Muscle layer of duodenum (tissue), 2 donors: Measurements from ENCODE around the gene DCTD.

Experiments
- H3K27ac ChIP-seq: one replicate; pipeline ENCODE4 v1.7.0; 2013; ENCODE audit warnings: mild to moderate bottlenecking, low read length
- H3K27me3 ChIP-seq: one replicate; pipeline ENCODE4 v1.7.0; 2013; ENCODE audit warnings: low read depth, mild to moderate bottlenecking, control low read depth, low read length
- H3K36me3 ChIP-seq, 2 donors: one replicate each; pipeline ENCODE4 v1.7.0; 2013; ENCODE audit warnings: low read length in 2 of 2, control low read depth in 1 of 2, mild to moderate bottlenecking in 1 of 2; ENCODE audit not compliant: insufficient read depth in 2 of 2, control insufficient read depth in 1 of 2
- H3K4me1 ChIP-seq, 2 donors: one replicate each; pipeline ENCODE4 v1.7.0; 2013; ENCODE audit warnings: low read length in 2 of 2, mild to moderate bottlenecking in 2 of 2, control low read depth in 1 of 2, moderate library complexity in 1 of 2; ENCODE audit not compliant: insufficient read depth in 2 of 2, control insufficient read depth in 1 of 2
- H3K4me3 ChIP-seq, 2 donors: one replicate each; pipeline ENCODE4 v1.7.0; 2013; ENCODE audit warnings: low read length in 2 of 2, low read depth in 1 of 2, mild to moderate bottlenecking in 1 of 2
- H3K9me3 ChIP-seq, 2 donors: one replicate each; pipeline ENCODE4 v1.7.0; 2013; ENCODE audit warnings: low read length in 2 of 2, control low read depth in 1 of 2, mild to moderate bottlenecking in 1 of 2; ENCODE audit not compliant: control insufficient read depth in 1 of 2
- donor health status: healthy.

DCTD gene

GRCh38 chr4:182930889-182931288, 13.7 kb upstream of the DCTD start:
- H3K9me3 ChIP-seq: no peaks in the 10 kb centered on the region
- no peaks in the 10 kb centered on the region for H3K4me1 ChIP-seq
- no peaks in the 10 kb centered on the region for H3K27me3 ChIP-seq
- no peak overlapping the region for H3K4me3 ChIP-seq
- no peak overlapping the region for H3K27ac ChIP-seq
- no peaks in the 10 kb centered on the region for H3K36me3 ChIP-seq

- H3K4me1 ChIP-seq: no peaks in the 10 kb centered on the region
- no peaks in the 10 kb centered on the region for H3K9me3 ChIP-seq
- H3K4me3 ChIP-seq: no peak overlapping the region
- no peak overlapping the region for H3K27ac ChIP-seq
- no peaks in the 10 kb centered on the region for H3K36me3 ChIP-seq
- H3K27me3 ChIP-seq: no peaks in the 10 kb centered on the region
Measured at GRCh38 chr4:182929296-182929695, 12.1 kb upstream of the DCTD start.

DNA sequence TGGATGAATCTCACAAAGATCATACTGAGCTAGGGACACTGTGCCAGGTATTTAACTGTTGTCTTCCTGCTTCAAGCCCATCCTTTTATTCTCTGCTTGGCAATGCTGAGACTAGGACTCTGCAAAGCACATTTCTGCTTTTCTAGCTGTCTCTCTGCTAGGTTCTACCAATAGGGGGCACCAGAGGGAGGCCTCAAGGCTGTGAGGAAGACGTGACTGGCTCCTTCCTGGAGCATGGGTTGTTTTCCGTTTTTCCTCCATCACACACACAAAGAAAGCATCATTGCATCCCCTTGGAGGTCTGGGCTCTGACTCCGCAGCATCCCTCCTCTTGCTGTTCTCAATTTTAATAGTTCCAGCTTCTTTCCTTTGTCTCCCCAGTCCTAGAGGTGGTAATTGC, 10.9 kb upstream of the DCTD start:
- H3K4me1 ChIP-seq: peaks cover 0 to 5% of the 10 kb centered on the region in 2 donors
- no peak overlapping the region for H3K4me3 ChIP-seq
- no peaks in the 10 kb centered on the region for H3K9me3 ChIP-seq
- H3K27me3 ChIP-seq: no peaks in the 10 kb centered on the region
- no peaks in the 10 kb centered on the region for H3K36me3 ChIP-seq
- H3K27ac ChIP-seq: no peak overlapping the region

DNA sequence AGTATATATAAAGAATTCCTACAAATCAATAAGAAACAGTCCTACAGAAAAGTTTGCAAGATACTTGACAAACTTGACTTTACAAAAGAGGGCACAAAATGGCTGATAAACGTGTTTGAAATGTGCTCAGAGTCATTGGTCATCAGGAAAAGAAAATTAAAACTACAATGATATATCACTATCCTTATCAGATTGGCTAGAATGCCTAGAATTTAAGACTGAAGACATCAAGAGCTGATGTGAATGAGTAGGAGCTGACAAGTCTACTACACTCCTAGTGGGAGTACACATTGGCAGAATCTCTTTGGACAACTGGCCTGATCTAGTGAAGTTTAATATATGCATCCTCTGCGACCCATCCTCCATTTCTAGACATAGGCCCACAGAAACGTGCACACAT, 10.3 kb upstream of the DCTD start:
- Histone ChIP-seq H3K9me3 (no peaks in the 10 kb centered on the region), H3K4me3 (no peak overlapping the region), H3K4me1 (peaks cover 5 to 7% of the 10 kb centered on the region in 2 donors), H3K36me3 (no peaks in the 10 kb centered on the region), H3K27ac (no peak overlapping the region), H3K27me3 (no peaks in the 10 kb centered on the region)

DNA sequence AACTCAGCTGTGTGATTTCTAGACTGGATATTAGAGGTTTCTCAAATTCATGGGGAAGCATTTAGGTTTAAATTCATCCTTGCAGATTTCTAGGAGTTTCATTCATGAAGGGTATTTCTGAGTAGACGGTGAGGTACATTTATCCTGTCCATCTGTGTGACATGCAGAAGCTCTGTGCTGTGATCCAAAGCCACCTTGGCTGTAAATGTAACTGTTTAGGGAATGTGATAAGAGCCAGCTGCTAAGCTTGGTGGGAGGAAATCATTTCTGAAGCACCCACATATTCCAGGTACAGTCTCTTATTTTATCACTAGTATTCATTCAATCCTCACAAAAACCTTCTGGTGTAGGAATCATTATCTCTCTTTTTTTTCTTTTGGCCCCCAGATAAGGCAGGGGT, 8.7 kb upstream of the DCTD start:
- no peaks in the 10 kb centered on the region for H3K27me3 ChIP-seq
- H3K4me3 ChIP-seq: no peak overlapping the region
- H3K9me3 ChIP-seq: no peaks in the 10 kb centered on the region
- H3K4me1 ChIP-seq: peaks cover 6 to 7% of the 10 kb centered on the region in 2 donors
- no peak overlapping the region for H3K27ac ChIP-seq
- H3K36me3 ChIP-seq: no peaks in the 10 kb centered on the region

DNA sequence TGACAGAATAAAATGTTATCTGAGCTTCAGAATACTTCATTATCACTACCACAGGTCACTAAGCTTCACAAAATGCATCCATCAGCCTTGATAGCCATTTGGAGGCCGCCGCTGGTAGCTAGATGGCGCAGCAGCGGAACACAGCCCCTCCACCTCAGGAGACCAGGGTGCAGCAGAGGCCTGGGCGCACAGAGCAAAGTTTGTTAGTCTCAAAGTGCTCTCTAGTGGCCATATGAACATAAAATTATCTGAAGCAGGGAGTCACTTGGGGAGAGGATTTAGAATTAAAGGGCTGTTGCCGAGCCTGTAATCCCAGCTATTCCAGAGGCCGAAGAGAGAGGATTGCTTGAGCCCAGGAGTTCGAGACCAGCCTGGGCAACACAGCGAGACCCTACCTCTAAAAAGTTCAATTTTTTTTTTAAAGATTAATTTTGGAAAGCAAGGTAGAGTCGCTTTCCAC, 8.1 kb upstream of the DCTD start:
- Histone ChIP-seq H3K4me1 (peaks cover 6 to 7% of the 10 kb centered on the region in 2 donors), H3K4me3 (no peak overlapping the region), H3K36me3 (no peaks in the 10 kb centered on the region), H3K9me3 (no peaks in the 10 kb centered on the region), H3K27me3 (no peaks in the 10 kb centered on the region), H3K27ac (no peak overlapping the region)

- Histone ChIP-seq H3K27me3 (no peaks in the 10 kb centered on the region), H3K4me3 (no peak overlapping the region), H3K27ac (no peak overlapping the region), H3K36me3 (no peaks in the 10 kb centered on the region), H3K4me1 (peaks cover 6 to 7% of the 10 kb centered on the region in 2 donors), H3K9me3 (no peaks in the 10 kb centered on the region)
Measured at GRCh38 chr4:182924497-182924896, 7.3 kb upstream of the DCTD start.

GRCh38 chr4:182923796-182924340, 6.7 kb upstream of the DCTD start:
- Histone ChIP-seq H3K27me3 (no peaks in the 10 kb centered on the region), H3K36me3 (no peaks in the 10 kb centered on the region), H3K4me1 (peaks cover 6 to 7% of the 10 kb centered on the region in 2 donors), H3K9me3 (no peaks in the 10 kb centered on the region), H3K27ac (no peak overlapping the region), H3K4me3 (no peak overlapping the region)

DNA sequence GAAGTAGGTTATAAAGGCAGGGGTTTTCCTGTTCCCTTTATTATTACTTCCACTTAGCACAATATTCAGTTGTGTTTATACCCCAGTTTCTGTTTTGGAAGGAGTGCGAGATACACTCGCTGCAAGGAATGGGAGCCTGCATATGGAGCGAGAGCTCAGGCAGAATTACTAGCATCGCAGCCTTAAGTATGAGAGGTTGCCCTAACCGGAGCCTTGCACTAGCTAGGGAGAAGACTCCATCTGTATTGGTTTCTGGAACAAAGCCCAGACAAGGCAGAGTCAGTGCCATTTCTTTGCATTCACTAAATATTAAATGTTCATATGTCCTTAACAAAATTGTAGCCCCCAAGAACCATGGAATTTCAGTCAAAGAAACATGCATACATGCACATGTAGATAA, 6.2 kb upstream of the DCTD start:
- Histone ChIP-seq H3K27me3 (no peaks in the 10 kb centered on the region), H3K4me3 (peak overlapping the region; percentile 30 to 41), H3K4me1 (peaks cover 6 to 7% of the 10 kb centered on the region in 2 donors), H3K27ac (no peak overlapping the region), H3K9me3 (no peaks in the 10 kb centered on the region), H3K36me3 (no peaks in the 10 kb centered on the region)

DNA sequence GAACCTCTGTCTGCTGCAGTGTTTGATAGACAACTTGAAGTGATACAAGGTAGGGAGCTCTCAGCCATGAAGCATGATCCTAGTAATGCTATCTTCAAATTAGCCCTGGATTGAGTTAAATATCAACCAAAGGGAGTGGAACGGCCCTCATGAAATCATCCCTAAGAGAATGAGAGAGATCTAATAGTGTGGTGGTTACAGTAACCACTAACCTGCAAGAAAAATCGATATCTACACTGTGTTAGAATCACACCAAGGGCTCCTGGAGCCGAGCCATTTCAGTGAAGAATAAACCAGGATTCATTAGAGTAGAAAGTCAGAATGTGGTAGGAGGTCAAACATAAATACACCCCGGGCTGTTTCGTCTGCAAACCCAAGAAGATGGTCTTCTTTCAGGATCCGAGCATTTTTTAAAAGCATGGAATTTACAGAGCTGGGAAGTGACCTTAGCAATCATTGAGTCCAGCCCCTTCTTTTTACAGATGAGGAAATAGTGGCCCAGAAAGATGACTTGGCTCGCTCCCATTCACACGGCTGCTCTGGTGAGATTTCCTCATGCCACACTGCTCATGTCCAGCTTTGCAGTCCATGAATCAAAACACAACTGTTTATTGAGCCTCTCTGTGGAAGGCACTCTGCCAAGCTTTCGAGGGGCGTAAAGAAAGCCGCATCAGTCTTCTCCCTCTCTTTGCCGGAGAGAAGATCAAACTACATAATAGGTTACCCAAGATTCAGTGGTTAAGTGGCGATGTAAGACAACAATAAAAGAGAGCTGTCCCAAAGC, 5.5 kb upstream of the DCTD start:
- H3K27ac ChIP-seq: no peak overlapping the region
- H3K4me3 ChIP-seq: peak overlapping the region; percentile 30 to 41
- H3K27me3 ChIP-seq: no peaks in the 10 kb centered on the region
- H3K36me3 ChIP-seq: no peaks in the 10 kb centered on the region
- peaks cover 6 to 11% of the 10 kb centered on the region in 2 donors for H3K4me1 ChIP-seq
- H3K9me3 ChIP-seq: no peaks in the 10 kb centered on the region

DNA sequence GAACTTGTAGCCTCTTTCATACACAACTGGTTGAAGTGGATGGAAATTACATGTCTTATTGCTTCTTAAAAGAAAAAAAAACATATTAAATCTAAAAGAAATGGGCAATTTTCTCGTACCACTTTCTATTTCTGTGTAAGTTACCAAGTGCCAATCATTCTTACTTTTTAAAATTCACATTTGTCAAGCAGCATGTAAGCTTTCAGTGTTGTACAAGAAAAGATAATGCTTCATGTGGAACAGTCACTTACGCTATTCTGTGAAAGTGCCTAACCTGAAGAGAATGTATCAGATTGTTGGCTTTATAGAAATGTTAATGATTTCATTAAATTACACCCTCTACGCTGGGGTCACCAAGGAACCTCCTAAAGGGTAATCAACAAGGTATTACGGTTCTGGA, 4.4 kb upstream of the DCTD start:
- Histone ChIP-seq H3K9me3 (no peaks in the 10 kb centered on the region), H3K4me1 (peaks cover 6 to 11% of the 10 kb centered on the region in 2 donors), H3K36me3 (no peaks in the 10 kb centered on the region), H3K4me3 (no peak overlapping the region), H3K27me3 (no peaks in the 10 kb centered on the region), H3K27ac (no peak overlapping the region)

DNA sequence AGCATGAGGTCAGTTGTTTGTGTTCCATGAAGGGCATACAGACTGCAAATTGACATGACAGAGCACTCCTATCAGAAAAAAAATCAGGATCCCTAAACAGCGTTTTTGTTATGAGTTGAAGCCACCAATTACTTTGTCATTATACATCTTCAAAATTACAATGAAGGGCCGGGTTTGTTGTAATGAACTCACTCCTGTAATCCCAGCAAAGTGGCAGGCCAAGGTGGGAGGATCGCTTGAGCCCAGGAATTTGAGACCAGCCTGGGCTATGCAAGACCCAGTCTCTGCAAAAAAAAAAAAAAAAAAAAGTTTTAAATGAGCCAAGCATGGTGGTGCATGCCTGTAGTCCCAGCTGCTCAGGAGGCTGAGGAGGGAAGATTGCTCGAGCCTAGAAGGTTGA, 3.5 kb upstream of the DCTD start:
- Histone ChIP-seq H3K4me3 (no peak overlapping the region), H3K4me1 (peaks cover 13 to 18% of the 10 kb centered on the region in 2 donors), H3K9me3 (no peaks in the 10 kb centered on the region), H3K27me3 (no peaks in the 10 kb centered on the region), H3K27ac (no peak overlapping the region), H3K36me3 (no peaks in the 10 kb centered on the region)
